Colonic mucosa (tissue), 4 donors: Measurements from ENCODE around the gene SMYD1. TPM values are rescaled to one million over a fixed set of nuclear protein-coding genes. Genes with fewer than 3 reads are reported as not detected.

Source experiments
- DNase-seq: peaks from one replicate; pipeline ENCODE4 v3.0.0-alpha.2; 2020
- H3K27ac ChIP-seq: fragments of 200-600 bp; one replicate; pipeline ENCODE4 v1.8.0; 2021
- H3K27me3 ChIP-seq: fragments of 200-600 bp; one replicate; pipeline ENCODE4 v1.8.0; 2021
- H3K36me3 ChIP-seq: fragments of 200-600 bp; one replicate; pipeline ENCODE4 v1.8.0; 2021
- H3K4me1 ChIP-seq: fragments of 200-600 bp; one replicate; pipeline ENCODE4 v1.8.0; 2021; ENCODE audit warnings: mild to moderate bottlenecking
- H3K4me3 ChIP-seq: fragments of 200-600 bp; one replicate; pipeline ENCODE4 v1.8.0; 2021
- H3K9ac ChIP-seq, 2 donors: one replicate each; pipeline ENCODE4 v1.7.0; 2013; ENCODE audit warnings: control low read depth in 2 of 2, low read depth in 2 of 2, low read length in 2 of 2
- H3K9me3 ChIP-seq: fragments of 200-600 bp; one replicate; pipeline ENCODE4 v1.8.0; 2021
- intact Hi-C: fragments of 100-400 bp; cut with DNase I; formaldehyde crosslinking; loops from one replicate; pipeline ENCODE4 v1.14.1; 2022
- total RNA-seq, 2 donors: library from RNA; stranded (reverse); fragmentation: NEBNext Ultra II Directional in 1 of 2; extraction: Animal tissue kit (Norgen Biotek cat#: 25700) in 1 of 2; gene quantifications; one replicate each; pipeline ENCODE4 v1.2.1, GENCODE V29; 2021
- TF ChIP-seq, protein P1 (sequence below): fragments of 200-600 bp; IDR thresholded peaks from one replicate; pipeline ENCODE4 v1.8.0; 2022; ENCODE audit warnings: antibody characterized with exemption, mild to moderate bottlenecking
- donor health status: healthy.
- donor health status: DM: no; HTN: no; CAD: no.
- donor health status: DM: no; HTN: no; CAD: no.

Gene SMYD1
- total RNA-seq, 2 donors from 2014 or later, result 1.9 TPM; not detected in 1

DNA sequence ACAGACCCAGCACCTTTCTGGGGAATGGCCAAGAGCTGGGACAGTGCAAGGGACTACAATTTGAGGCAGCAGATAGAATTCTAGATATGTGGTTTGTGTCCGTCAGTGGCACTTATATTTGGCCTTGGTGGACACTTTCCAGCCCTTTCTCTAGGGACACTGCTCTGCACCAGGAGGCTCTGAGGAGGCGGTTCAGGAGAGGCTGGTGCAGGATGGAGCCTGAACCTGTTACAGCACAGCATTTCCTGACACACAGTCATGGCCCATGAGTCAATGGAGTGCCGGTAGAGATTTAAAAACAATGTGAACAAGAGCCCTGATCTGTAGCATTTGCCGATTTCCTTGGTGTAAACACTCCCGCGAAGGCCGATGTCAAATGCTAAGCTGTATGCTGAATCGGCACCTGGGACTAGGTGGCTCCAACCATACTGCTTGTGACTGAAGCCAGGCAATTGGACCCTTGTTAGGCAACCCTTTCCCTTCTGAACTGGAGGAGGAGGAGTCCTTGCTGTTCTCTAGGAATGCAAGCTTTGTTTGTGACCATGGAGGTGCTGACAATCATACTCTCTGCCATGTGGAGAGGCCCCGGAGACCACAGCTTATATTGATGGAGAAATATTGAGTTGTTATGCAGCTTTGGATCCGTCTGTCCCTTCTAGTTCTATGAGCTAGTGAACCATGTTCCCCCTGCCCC, 48.3 kb downstream of the SMYD1 start:
- Histone ChIP-seq H3K27ac (no peak overlapping the region), H3K4me1 (no peaks in the 10 kb centered on the region), H3K27me3 (no peaks in the 10 kb centered on the region), H3K4me3 (no peak overlapping the region), H3K9me3 (no peaks in the 10 kb centered on the region), H3K36me3 (no peaks in the 10 kb centered on the region), H3K9ac (no peak overlapping the region)
- TF ChIP-seq, protein P1, sequence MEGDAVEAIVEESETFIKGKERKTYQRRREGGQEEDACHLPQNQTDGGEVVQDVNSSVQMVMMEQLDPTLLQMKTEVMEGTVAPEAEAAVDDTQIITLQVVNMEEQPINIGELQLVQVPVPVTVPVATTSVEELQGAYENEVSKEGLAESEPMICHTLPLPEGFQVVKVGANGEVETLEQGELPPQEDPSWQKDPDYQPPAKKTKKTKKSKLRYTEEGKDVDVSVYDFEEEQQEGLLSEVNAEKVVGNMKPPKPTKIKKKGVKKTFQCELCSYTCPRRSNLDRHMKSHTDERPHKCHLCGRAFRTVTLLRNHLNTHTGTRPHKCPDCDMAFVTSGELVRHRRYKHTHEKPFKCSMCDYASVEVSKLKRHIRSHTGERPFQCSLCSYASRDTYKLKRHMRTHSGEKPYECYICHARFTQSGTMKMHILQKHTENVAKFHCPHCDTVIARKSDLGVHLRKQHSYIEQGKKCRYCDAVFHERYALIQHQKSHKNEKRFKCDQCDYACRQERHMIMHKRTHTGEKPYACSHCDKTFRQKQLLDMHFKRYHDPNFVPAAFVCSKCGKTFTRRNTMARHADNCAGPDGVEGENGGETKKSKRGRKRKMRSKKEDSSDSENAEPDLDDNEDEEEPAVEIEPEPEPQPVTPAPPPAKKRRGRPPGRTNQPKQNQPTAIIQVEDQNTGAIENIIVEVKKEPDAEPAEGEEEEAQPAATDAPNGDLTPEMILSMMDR, result no peak
- no peak for DNase-seq
- intact Hi-C loops, result no loop called here

- intact Hi-C loops, result no loop called here
- Histone ChIP-seq H3K9me3 (no peaks in the 10 kb centered on the region), H3K4me3 (no peak overlapping the region)
Observed at GRCh38 chr2:88116669-88117432, 49.2 kb downstream of the SMYD1 start.

DNA sequence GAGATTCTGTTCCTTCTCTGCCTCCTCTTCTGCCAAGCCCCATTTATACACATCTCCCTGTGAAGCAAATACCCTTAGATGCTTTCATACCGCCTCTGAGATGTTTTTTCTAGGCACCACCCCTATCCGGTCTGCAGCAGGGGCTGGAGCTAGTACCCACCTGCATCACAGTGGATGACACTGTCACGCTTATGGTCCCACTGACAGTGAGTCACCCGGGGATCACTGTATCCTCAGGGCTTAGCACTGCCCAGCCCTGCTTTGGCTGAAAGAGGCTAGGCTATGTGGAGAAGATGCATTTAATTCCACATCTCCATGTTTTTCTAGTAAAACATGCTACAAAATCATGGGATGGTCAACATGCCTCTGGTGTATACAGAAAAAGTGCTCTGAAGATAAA, 50.3 kb downstream of the SMYD1 start:
- TF ChIP-seq, protein P1, result no peak
- Histone ChIP-seq H3K4me3 (no peak overlapping the region), H3K4me1 (no peaks in the 10 kb centered on the region), H3K9me3 (no peaks in the 10 kb centered on the region), H3K36me3 (no peaks in the 10 kb centered on the region), H3K9ac (no peak overlapping the region), H3K27me3 (no peaks in the 10 kb centered on the region), H3K27ac (no peak overlapping the region)
- intact Hi-C loops, result no loop called here
- no peak for DNase-seq

More at GRCh38 chr2:88116669-88117432, 49.2 kb downstream of the SMYD1 start:
- Histone ChIP-seq H3K4me1 (no peaks in the 10 kb centered on the region), H3K9ac (no peak overlapping the region), H3K27ac (no peak overlapping the region), H3K27me3 (no peaks in the 10 kb centered on the region), H3K36me3 (no peaks in the 10 kb centered on the region)
- no peak for DNase-seq
- TF ChIP-seq, protein P1, result no peak

GRCh38 chr2:88121678-88122077, 54.1 kb downstream of the SMYD1 start:
- intact Hi-C loops, result no loop called here
- Histone ChIP-seq H3K9ac (no peak overlapping the region), H3K27me3 (no peaks in the 10 kb centered on the region), H3K4me3 (no peak overlapping the region), H3K9me3 (no peaks in the 10 kb centered on the region), H3K27ac (no peak overlapping the region), H3K4me1 (no peaks in the 10 kb centered on the region), H3K36me3 (no peaks in the 10 kb centered on the region)
- TF ChIP-seq, protein P1, result no peak
- no peak for DNase-seq

- TF ChIP-seq, protein P1, result no peak
- H3K9ac ChIP-seq, result no peak overlapping the region
- intact Hi-C loops, result no loop called here
- H3K27ac ChIP-seq, result peak overlapping the region; percentile 32
- no peaks in the 10 kb centered on the region for H3K36me3 ChIP-seq
- no peaks in the 10 kb centered on the region for H3K4me1 ChIP-seq
- no peaks in the 10 kb centered on the region for H3K27me3 ChIP-seq
- no peaks in the 10 kb centered on the region for H3K9me3 ChIP-seq
- no peak overlapping the region for H3K4me3 ChIP-seq
- peak; percentile 59 for DNase-seq
Observed at GRCh38 chr2:88122141-88122884, 54.7 kb downstream of the SMYD1 start.
